ENCODE measurements around the gene ERI2. TPM values are rescaled to one million over a fixed set of nuclear protein-coding genes. Genes with fewer than 3 reads are reported as not detected.

Gene ERI2
- total and polyA plus RNA-seq, 2 of the 4 experiments (the other 2 are of a cell fraction), result 7.5 to 10.2 TPM

- Histone ChIP-seq H3K56ac (ENCODE audit: extremely low read depth, insufficient read depth, low read length) (no peak overlapping the region), H2BK120ac (ENCODE audit: low read depth, low read length) (no peak overlapping the region), H3K4me3 (ENCODE audit: insufficient read depth, low read depth, low read length) (no peak overlapping the region), H2AFZ (replicated peaks; ENCODE audit: low read length, poor library complexity) (no peak overlapping the region), H3K27ac (ENCODE audit: insufficient read depth, low read length) (no peak overlapping the region), H2AK9ac (replicated peaks; ENCODE audit: low read depth, low read length, poor library complexity) (no peak overlapping the region), H3K23ac (ENCODE audit: low read depth, low read length) (no peak overlapping the region), H3K9me3 (ENCODE audit: control insufficient read depth, insufficient read depth, low read length) (no peaks in the 10 kb centered on the region), H4K5ac (ENCODE audit: low read depth, low read length) (no peak overlapping the region), H3K18ac (ENCODE audit: low read depth, low read length) (no peak overlapping the region), H3K27me3 (ENCODE audit: control insufficient read depth, insufficient read depth, low read length) (no peaks in the 10 kb centered on the region), H4K91ac (ENCODE audit: insufficient read depth, low read depth, low read length) (no peak overlapping the region), H2BK20ac (ENCODE audit: low read depth, low read length) (no peak overlapping the region), H3K4ac (ENCODE audit: low read depth, low read length) (no peak overlapping the region), H3K36me3 (ENCODE audit: control insufficient read depth, insufficient read depth, low read length) (no peaks in the 10 kb centered on the region), H3K4me1 (ENCODE audit: control insufficient read depth, insufficient read depth, low read length) (no peaks in the 10 kb centered on the region), H3K14ac (replicated peaks; ENCODE audit: low read depth, low read length) (no peak overlapping the region), H2BK15ac (ENCODE audit: low read depth, low read length) (no peak overlapping the region), H4K8ac (ENCODE audit: low read depth in 2 of 2, low read length in 2 of 2) (no peak overlapping the region), H3K4me2 (ENCODE audit: low read depth, low read length) (no peak overlapping the region), H3K79me1 (ENCODE audit: low read depth in 1 of 2, low read length in 2 of 2) (no peaks in the 10 kb centered on the region), H4K20me1 (ENCODE audit: insufficient read depth, low read length) (no peaks in the 10 kb centered on the region), H2BK5ac (ENCODE audit: low read depth, low read length, poor library complexity, severe bottlenecking) (no peak overlapping the region), H3K9me1 (ENCODE audit: insufficient read depth, low read length) (no peaks in the 10 kb centered on the region), H2AK5ac (ENCODE audit: low read depth, low read length) (no peak overlapping the region), H3K9ac (ENCODE audit: low read depth, low read length) (no peak overlapping the region)
- CTCF ChIA-PET, result no interaction called here
- WGBS, 2 experiments (ENCODE audit: extremely low coverage in 2 of 2, insufficient read length in 1 of 2), result no CpG with 5 or more reads among the region's 1 CpG
- BruUV-seq (replicated peaks), result no TSS peak
- ATAC-seq (ENCODE audit: low read depth) (no peak), DNase-seq (no peak)
- in situ Hi-C loops (cut with MboI; ENCODE audit: low sequenced_read_pairs), result no loop called here
- dilution Hi-C loops (cut with HindIII; ENCODE audit: low sequenced_read_pairs, unreplicated experiment), result no loop called here
- TF ChIP-seq ELK1 (IDR thresholded peaks at IDR 0.05; ENCODE audit: borderline replicate concordance, low read depth, low read length) (no peak), MAZ (IDR thresholded peaks at IDR 0.05; ENCODE audit: borderline replicate concordance, low read depth, low read length) (no peak), POLR2A (IDR thresholded peaks at IDR 0.05; ENCODE audit: low read depth, low read length) (no peak), SMC3 (IDR thresholded peaks at IDR 0.05; ENCODE audit: low read depth, low read length) (no peak), MAFK (IDR thresholded peaks at IDR 0.05; ENCODE audit: low read depth, low read length) (peak; percentile 58)
- intact Hi-C loops (cut with micrococcal nuclease), result no loop called here
- POLR2A ChIA-PET (ENCODE audit: unreplicated experiment), result no interaction called here
These were observed 37.5 kb downstream of the ERI2 start for GRCh38 chr16:20768818-20769217.

Data from IMR-90 (cell line).